KMS-11 (cell line): ENCODE data around the gene NT5DC3.

Experiments
- H2AFZ ChIP-seq: fragments of 200-600 bp; sonication (generic); 2 replicates; pipeline ENCODE4 v1.6.1; 2016; ENCODE audit warnings: antibody characterized with exemption, mixed run types, low read depth
- H3K27ac ChIP-seq: fragments of 200-600 bp; sonication (generic); 2 replicates; pipeline ENCODE4 v1.6.1; 2016; ENCODE audit warnings: mild to moderate bottlenecking, mixed run types
- H3K27me3 ChIP-seq: fragments of 200-600 bp; sonication (generic); 2 replicates; pipeline ENCODE4 v1.6.1; 2017; ENCODE audit warnings: mild to moderate bottlenecking, low read depth, mixed run types, moderate library complexity; ENCODE audit not compliant: insufficient read depth
- H3K36me3 ChIP-seq: fragments of 200-600 bp; sonication (generic); 2 replicates; pipeline ENCODE4 v1.6.1; 2017; ENCODE audit warnings: mild to moderate bottlenecking, mixed run types; ENCODE audit not compliant: insufficient read depth
- H3K4me1 ChIP-seq: fragments of 200-600 bp; sonication (generic); 2 replicates; pipeline ENCODE4 v1.6.1; 2016; ENCODE audit warnings: mild to moderate bottlenecking, low read depth, mixed run types; ENCODE audit not compliant: poor library complexity, severe bottlenecking
- H3K4me2 ChIP-seq: fragments of 200-600 bp; sonication (generic); 2 replicates; pipeline ENCODE4 v1.7.0; 2016; ENCODE audit warnings: mild to moderate bottlenecking, mixed run types
- H3K4me3 ChIP-seq: fragments of 200-600 bp; sonication (generic); IDR thresholded peaks from 2 replicates; pipeline ENCODE4 v1.6.1; 2017; ENCODE audit warnings: low read depth, low read length, mixed read lengths; ENCODE audit not compliant: insufficient read depth
- H3K79me2 ChIP-seq: fragments of 200-600 bp; sonication (generic); 2 replicates; pipeline ENCODE4 v1.6.1; 2016; ENCODE audit warnings: low read depth, mixed run types; ENCODE audit not compliant: insufficient read depth
- H3K9ac ChIP-seq: fragments of 200-600 bp; sonication (generic); 2 replicates; pipeline ENCODE4 v1.6.1; 2016; ENCODE audit warnings: mild to moderate bottlenecking, mixed run types
- H4K20me1 ChIP-seq: fragments of 200-600 bp; sonication (generic); 2 replicates; pipeline ENCODE4 v1.6.1; 2016; ENCODE audit warnings: mild to moderate bottlenecking, mixed run types; ENCODE audit not compliant: insufficient read depth
- TF ChIP-seq, protein P1 (sequence below): fragments of 200-600 bp; sonication (generic); conservative IDR thresholded peaks from 2 replicates; pipeline ENCODE4 v1.6.1; 2017; ENCODE audit warnings: low read depth, mild to moderate bottlenecking, antibody characterized with exemption, low read length, moderate library complexity, mixed read lengths

The NT5DC3 gene

DNA sequence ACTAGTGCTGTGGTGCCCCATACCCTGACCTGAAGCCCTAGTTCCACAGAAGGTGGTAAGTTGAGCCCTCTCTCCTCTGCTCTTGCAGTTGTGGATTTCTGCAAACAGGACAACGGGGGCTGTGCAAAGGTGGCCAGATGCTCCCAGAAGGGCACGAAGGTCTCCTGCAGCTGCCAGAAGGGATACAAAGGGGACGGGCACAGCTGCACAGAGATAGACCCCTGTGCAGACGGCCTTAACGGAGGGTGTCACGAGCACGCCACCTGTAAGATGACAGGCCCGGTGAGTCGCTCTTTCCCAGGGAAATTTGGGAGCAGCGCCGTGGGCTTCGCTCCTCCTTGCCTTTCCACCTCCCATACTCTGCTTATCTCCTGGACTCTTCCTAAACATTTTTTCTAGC is 92.2 kb downstream of the NT5DC3 start:
- Histone ChIP-seq H3K36me3 (no peaks in the 10 kb centered on the region), H3K9ac (no peak overlapping the region), H3K4me3 (no peak overlapping the region), H3K4me1 (no peaks in the 10 kb centered on the region), H3K4me2 (no peak overlapping the region), H3K27me3 (no peaks in the 10 kb centered on the region), H3K27ac (no peak overlapping the region), H2AFZ (no peak overlapping the region), H3K79me2 (no peaks in the 10 kb centered on the region), H4K20me1 (no peaks in the 10 kb centered on the region)
- TF ChIP-seq, protein P1, sequence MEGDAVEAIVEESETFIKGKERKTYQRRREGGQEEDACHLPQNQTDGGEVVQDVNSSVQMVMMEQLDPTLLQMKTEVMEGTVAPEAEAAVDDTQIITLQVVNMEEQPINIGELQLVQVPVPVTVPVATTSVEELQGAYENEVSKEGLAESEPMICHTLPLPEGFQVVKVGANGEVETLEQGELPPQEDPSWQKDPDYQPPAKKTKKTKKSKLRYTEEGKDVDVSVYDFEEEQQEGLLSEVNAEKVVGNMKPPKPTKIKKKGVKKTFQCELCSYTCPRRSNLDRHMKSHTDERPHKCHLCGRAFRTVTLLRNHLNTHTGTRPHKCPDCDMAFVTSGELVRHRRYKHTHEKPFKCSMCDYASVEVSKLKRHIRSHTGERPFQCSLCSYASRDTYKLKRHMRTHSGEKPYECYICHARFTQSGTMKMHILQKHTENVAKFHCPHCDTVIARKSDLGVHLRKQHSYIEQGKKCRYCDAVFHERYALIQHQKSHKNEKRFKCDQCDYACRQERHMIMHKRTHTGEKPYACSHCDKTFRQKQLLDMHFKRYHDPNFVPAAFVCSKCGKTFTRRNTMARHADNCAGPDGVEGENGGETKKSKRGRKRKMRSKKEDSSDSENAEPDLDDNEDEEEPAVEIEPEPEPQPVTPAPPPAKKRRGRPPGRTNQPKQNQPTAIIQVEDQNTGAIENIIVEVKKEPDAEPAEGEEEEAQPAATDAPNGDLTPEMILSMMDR = no peak

DNA sequence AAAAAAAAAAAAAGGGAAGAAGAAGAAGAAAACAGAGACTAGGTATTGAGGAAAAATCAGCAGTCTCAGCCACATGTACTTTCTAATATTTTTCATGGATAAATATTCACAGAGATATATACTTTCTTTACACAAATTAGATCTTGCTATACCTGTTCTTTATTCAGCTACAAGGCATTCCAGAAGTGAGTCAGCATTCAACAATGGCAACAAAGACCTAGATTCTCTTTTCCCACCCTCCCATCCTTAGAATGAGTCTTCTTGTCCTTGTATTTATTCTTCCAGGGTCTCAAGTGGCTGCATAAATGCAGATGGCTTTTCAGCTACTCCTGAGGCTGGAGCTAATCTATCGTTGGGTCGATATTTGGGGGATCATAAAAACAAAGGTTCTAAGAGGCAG is 93.0 kb downstream of the NT5DC3 start:
- no peak overlapping the region for H2AFZ ChIP-seq
- H3K4me2 ChIP-seq = no peak overlapping the region
- H3K36me3 ChIP-seq = no peaks in the 10 kb centered on the region
- H3K9ac ChIP-seq = no peak overlapping the region
- H3K27ac ChIP-seq = no peak overlapping the region
- no peak overlapping the region for H3K4me3 ChIP-seq
- no peaks in the 10 kb centered on the region for H3K79me2 ChIP-seq
- no peaks in the 10 kb centered on the region for H4K20me1 ChIP-seq
- H3K4me1 ChIP-seq = no peaks in the 10 kb centered on the region
- TF ChIP-seq, protein P1 = no peak
- no peaks in the 10 kb centered on the region for H3K27me3 ChIP-seq

DNA sequence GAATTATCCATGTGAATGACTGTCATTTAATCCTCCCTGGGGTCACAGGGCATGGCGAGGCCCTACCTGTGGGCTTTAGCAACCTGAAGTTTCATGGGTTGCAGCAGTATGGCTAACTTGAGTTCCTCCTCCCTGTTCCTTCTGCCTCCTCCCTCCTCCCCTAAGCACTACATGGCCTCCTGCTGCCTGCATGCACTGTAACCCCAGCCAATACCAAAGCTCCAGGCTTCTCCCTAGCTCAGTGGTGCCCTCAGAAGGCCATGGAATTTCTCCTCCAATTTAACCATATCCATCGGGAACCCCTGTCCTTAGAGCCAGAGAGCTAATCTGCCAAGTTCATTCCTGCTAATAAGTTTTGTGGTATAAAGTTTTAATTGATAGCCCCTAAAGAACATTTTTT is 95.1 kb downstream of the NT5DC3 start:
- H3K4me2 ChIP-seq = no peak overlapping the region
- H2AFZ ChIP-seq = no peak overlapping the region
- H3K9ac ChIP-seq = no peak overlapping the region

DNA sequence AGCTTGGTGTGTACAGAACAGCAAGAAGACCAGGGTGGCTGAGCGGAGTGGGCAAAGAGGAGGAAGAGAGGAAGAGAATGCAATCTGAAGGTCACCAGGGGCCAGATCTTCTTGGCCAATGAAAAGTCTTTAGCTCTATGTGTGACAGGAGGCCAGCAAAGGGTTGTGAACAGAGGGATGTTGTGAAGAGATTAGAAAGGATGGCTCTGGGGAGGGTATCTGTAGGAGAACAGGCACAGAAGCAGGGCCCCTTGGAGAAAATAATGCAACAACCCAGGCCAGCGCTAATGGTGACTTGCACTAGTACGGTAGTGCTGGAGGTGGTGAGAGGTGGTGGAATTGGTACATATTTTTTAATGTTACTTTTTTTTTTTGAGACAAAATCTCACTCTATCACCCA is 97.2 kb downstream of the NT5DC3 start:
- TF ChIP-seq, protein P1 = no peak
- Histone ChIP-seq H2AFZ (no peak overlapping the region), H3K4me1 (no peaks in the 10 kb centered on the region), H3K4me2 (no peak overlapping the region), H4K20me1 (no peaks in the 10 kb centered on the region), H3K36me3 (no peaks in the 10 kb centered on the region), H3K4me3 (no peak overlapping the region), H3K79me2 (no peaks in the 10 kb centered on the region), H3K27ac (no peak overlapping the region), H3K27me3 (no peaks in the 10 kb centered on the region), H3K9ac (no peak overlapping the region)

More for the DNA sequence above, 95.1 kb downstream of the NT5DC3 start:
- H3K27me3 ChIP-seq = no peaks in the 10 kb centered on the region
- TF ChIP-seq, protein P1 = no peak
- no peak overlapping the region for H3K27ac ChIP-seq
- H3K4me1 ChIP-seq = no peaks in the 10 kb centered on the region
- H4K20me1 ChIP-seq = no peaks in the 10 kb centered on the region
- no peaks in the 10 kb centered on the region for H3K79me2 ChIP-seq
- no peak overlapping the region for H3K4me3 ChIP-seq
- H3K36me3 ChIP-seq = no peaks in the 10 kb centered on the region
